ENCODE measurements around the gene CBX2.

Gene CBX2

DNA sequence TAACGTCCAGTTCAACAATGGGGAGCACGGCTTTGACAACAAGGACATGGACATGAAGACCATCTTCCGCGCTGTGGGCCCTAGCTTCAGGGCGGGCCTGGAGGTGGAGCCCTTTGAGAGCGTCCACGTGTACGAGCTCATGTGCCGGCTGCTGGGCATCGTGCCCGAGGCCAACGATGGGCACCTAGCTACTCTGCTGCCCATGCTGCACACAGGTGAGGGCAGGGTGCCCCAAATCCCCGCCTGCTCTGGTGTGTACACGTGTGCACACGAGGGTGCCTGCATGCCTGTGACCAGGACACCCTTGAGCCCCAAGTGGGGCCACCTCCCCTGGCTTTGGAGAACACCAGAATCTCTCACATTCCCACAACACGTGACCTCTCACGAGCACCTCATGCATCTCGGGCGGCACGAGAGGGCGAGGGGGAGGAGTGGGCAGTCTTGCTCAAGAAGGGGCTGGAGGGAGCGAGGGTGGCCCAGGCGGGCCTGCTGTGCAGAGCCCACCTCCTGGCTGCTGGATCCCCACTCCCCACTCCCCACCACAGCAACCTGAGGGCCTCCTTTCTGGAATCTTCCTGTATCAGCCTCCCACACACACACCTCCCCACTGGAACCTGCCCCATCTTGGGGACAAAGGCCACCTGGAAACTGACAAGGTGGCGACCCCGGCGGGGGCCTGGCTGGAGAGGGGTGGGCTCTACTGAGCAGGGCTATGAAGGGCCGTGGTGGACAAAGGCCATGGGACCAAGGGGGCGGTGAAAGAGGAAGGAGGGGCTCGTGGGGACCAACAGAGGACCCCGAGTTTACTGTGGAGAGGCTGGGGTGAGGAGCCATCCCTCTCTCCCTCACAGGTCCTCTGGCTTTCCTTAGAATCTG lies 40.7 kb upstream of the CBX2 start:
- H3K27me3 ChIP-seq (ENCODE audit: control insufficient read depth, insufficient read depth, low read length): peaks cover 16% of the 10 kb centered on the region
- no peaks in the 10 kb centered on the region for H3K9me3 ChIP-seq (ENCODE audit: control insufficient read depth, insufficient read depth, low read length)
- H3K9ac ChIP-seq (ENCODE audit: low read depth, low read length): no peak overlapping the region
- no peak overlapping the region for H3K4me3 ChIP-seq (ENCODE audit: low read depth, low read length)
- no peaks in the 10 kb centered on the region for H3K4me1 ChIP-seq (ENCODE audit: control insufficient read depth, insufficient read depth, low read length)
- no peaks in the 10 kb centered on the region for H3K36me3 ChIP-seq (ENCODE audit: control insufficient read depth, insufficient read depth, low read length)

DNA sequence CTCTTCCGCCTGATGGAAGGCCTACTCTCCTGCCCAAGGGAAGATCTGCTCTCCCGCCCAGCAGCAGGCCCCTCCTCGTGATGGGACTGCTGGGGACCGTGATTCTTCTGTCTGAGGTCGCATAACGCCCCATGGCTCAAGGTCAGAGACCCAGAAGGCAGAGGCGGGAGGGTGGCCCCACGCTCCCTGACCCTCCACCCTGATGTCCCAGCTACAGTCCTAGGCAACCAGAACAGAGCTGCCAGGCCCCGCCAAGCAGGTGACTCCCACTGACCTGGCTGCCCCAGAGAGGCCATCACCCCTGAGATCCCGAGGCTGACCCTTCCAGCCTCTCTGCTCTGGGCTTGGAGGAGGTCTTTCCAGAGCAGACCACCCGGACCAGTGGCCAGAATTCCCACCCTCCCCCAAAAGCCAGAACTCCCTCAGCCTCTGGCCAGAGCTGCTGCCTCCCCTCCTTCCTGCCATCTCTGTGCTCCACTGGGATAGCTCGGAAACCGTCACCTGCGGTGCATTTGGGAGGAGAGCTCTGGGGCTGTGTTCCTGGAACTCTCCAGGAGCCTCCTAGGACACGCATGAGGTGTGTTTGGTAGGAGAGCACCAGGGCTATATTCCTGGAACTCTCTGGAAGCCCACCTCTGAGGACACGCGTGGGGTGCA lies 39.9 kb upstream of the CBX2 start:
- no peak overlapping the region for H3K9ac ChIP-seq (ENCODE audit: low read depth, low read length)
- H3K27me3 ChIP-seq (ENCODE audit: control insufficient read depth, insufficient read depth, low read length): peaks cover 22% of the 10 kb centered on the region
- H3K4me3 ChIP-seq (ENCODE audit: low read depth, low read length): no peak overlapping the region
- no peaks in the 10 kb centered on the region for H3K36me3 ChIP-seq (ENCODE audit: control insufficient read depth, insufficient read depth, low read length)
- H3K9me3 ChIP-seq (ENCODE audit: control insufficient read depth, insufficient read depth, low read length): no peaks in the 10 kb centered on the region
- H3K4me1 ChIP-seq (ENCODE audit: control insufficient read depth, insufficient read depth, low read length): no peaks in the 10 kb centered on the region

DNA sequence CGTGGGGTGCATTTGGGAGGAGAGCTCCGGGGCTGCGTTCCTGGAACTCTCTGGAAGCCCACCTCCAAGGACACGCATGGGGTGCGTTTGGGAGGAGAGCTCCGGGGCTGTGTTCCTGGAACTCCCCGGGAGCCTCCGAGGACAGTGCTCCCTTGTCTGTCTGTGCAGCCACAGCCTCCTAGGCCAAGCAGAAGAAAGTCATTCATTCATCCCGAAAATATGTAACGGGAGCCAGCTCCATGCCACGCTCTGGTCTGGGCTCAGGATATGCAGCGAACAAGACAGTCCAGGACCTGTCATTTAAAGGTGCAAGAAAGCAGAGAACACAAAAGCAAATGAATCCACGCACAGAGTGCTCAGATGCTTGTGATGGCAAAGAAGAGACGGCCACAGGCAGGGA lies 39.3 kb upstream of the CBX2 start:
- H3K4me1 ChIP-seq (ENCODE audit: control insufficient read depth, insufficient read depth, low read length): no peaks in the 10 kb centered on the region

DNA sequence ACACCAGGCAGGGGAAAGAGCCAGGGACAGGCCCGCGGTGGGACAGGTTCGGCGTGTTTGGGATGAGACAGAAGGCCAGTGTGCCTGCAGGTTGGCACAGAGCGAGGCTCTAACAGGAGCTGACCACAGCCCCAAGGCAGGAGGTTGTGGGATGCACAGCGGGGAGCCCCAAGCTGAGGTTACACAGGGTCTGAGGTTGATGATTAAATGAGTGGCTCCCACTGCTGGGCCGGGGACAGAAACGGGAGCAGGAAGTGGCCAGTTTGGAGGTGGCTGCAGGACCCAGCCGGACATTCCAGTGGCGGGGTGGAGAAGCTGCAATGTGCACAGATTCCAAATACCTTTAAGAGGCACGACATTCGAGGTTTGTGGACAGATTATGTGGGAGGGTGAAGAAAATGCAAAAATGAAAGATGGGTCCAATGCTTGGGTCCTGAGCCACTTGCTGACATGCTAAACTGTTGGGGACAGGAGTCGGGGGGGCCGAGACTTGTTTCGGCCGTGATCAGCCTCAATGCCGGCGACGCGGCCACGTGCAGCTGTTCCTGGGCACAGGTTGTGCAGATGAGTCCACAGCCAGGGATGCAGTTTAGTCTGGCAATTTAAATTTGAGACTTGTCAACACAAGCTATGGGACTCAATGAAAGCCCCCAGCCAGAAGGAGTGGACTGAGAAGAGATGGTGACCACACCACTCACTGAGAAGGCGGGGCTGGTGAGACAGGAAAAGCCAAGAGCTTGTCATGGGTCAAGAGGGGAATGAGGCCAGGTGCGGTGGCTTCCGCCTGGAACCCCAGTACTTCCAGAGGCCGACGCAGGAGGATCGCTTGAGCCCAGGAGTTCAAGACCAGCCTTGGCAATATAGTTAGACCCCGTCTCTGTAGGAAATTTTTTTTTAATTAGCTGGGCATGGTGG lies 38.5 kb upstream of the CBX2 start:
- H3K9ac ChIP-seq (ENCODE audit: low read depth, low read length): no peak overlapping the region
- H3K4me1 ChIP-seq (ENCODE audit: control insufficient read depth, insufficient read depth, low read length): no peaks in the 10 kb centered on the region
- no peak overlapping the region for H3K4me3 ChIP-seq (ENCODE audit: low read depth, low read length)
- H3K36me3 ChIP-seq (ENCODE audit: control insufficient read depth, insufficient read depth, low read length): no peaks in the 10 kb centered on the region
- no peaks in the 10 kb centered on the region for H3K9me3 ChIP-seq (ENCODE audit: control insufficient read depth, insufficient read depth, low read length)
- H3K27me3 ChIP-seq (ENCODE audit: control insufficient read depth, insufficient read depth, low read length): peaks cover 28% of the 10 kb centered on the region

More for the DNA sequence above, 39.3 kb upstream of the CBX2 start:
- no peak overlapping the region for H3K4me3 ChIP-seq (ENCODE audit: low read depth, low read length)
- peaks cover 25% of the 10 kb centered on the region for H3K27me3 ChIP-seq (ENCODE audit: control insufficient read depth, insufficient read depth, low read length)
- no peaks in the 10 kb centered on the region for H3K36me3 ChIP-seq (ENCODE audit: control insufficient read depth, insufficient read depth, low read length)
- H3K9ac ChIP-seq (ENCODE audit: low read depth, low read length): no peak overlapping the region
- no peaks in the 10 kb centered on the region for H3K9me3 ChIP-seq (ENCODE audit: control insufficient read depth, insufficient read depth, low read length)

DNA sequence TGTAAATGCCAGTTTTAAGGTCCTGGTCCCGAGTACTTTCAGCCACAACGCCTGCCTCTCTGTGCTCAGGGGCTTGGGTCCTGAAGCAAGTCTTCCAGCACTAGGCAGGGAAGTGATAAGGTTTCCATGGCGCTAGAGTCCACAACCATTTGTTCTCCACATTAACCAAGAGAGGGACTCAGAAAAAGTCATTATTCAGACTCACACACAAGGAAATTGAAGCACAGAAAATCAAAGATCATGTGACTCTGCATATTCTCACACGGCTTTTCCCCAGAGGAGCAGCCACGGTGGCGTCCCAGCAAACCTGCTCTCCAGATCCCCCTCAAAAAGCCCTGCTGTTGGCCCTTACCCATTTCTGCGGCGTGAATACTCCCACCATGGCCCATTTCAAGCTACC lies 37.5 kb upstream of the CBX2 start:
- Histone ChIP-seq H3K9me3 (ENCODE audit: control insufficient read depth, insufficient read depth, low read length) (no peaks in the 10 kb centered on the region), H3K36me3 (ENCODE audit: control insufficient read depth, insufficient read depth, low read length) (no peaks in the 10 kb centered on the region), H3K4me1 (ENCODE audit: control insufficient read depth, insufficient read depth, low read length) (no peaks in the 10 kb centered on the region), H3K4me3 (ENCODE audit: low read depth, low read length) (no peak overlapping the region), H3K27me3 (ENCODE audit: control insufficient read depth, insufficient read depth, low read length) (peaks cover 28% of the 10 kb centered on the region), H3K9ac (ENCODE audit: low read depth, low read length) (no peak overlapping the region)

DNA sequence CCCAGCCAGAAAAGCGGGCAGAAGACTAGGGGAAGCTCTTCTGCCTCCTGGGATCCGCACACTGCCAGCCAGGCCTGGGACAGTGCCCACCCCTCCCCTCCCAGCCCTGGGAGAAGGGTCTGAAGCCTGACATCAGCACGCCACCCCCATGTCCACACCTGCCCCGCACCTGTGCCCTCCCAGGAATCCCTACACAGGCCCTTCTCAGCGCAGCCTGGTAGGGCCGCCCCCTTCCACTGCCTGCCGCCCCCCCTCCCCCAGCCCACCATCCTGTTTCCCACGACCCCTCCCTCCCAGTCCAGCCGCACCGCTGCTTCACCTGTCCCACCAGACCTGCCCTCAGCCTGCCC lies 36.6 kb upstream of the CBX2 start:
- peak overlapping the region; percentile 61 for H3K4me3 ChIP-seq (ENCODE audit: low read depth, low read length)
- H3K27me3 ChIP-seq (ENCODE audit: control insufficient read depth, insufficient read depth, low read length): peaks cover 30% of the 10 kb centered on the region
- H3K4me1 ChIP-seq (ENCODE audit: control insufficient read depth, insufficient read depth, low read length): peaks cover 2% of the 10 kb centered on the region
- H3K9ac ChIP-seq (ENCODE audit: low read depth, low read length): no peak overlapping the region
- H3K36me3 ChIP-seq (ENCODE audit: control insufficient read depth, insufficient read depth, low read length): no peaks in the 10 kb centered on the region
- no peaks in the 10 kb centered on the region for H3K9me3 ChIP-seq (ENCODE audit: control insufficient read depth, insufficient read depth, low read length)

DNA sequence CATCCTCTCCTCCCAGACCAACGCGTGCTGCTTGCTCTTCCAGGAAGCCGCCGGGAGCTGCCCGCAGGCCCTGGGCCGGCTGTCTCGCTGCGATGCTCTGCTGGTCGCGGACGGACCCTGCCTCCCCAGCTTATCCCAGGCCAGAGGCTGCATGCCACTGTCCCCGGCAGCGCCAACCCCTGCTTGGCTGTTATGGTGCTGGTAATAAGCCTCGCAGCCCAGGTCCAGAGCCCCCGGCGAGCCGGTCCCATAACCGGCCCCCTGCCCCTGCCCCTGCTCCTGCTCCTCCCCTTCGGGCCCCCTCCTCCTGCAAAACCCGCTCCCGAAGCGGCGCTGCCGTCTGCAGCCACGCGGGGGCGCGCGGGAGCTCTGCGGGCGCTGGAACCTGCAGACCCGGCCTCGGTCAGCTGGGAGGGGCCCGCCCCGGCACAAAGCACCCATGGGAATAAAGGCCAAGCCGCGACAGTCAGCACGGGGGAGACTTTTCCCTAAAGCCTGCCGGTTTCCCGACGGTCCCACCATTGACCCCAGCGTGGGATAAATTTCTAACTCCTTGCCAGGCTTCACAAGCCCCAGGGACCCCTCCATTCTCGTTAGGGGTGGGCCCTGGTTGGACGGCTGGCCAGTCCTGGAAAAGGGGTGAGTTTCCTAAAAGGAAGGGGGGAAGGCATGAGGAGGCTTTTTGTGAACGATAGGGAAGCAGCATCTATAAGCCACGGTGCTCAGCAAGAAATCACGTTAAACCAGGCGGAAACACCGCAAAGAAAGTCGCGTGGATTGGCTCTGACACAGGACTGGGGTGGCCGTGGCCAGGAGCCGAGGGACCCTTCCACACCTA lies 36.0 kb upstream of the CBX2 start:
- Histone ChIP-seq H3K4me3 (ENCODE audit: low read depth, low read length) (peak overlapping the region; percentile 61), H3K9ac (ENCODE audit: low read depth, low read length) (no peak overlapping the region), H3K9me3 (ENCODE audit: control insufficient read depth, insufficient read depth, low read length) (no peaks in the 10 kb centered on the region), H3K36me3 (ENCODE audit: control insufficient read depth, insufficient read depth, low read length) (no peaks in the 10 kb centered on the region), H3K4me1 (ENCODE audit: control insufficient read depth, insufficient read depth, low read length) (peaks cover 5% of the 10 kb centered on the region), H3K27me3 (ENCODE audit: control insufficient read depth, insufficient read depth, low read length) (peaks cover 36% of the 10 kb centered on the region)

DNA sequence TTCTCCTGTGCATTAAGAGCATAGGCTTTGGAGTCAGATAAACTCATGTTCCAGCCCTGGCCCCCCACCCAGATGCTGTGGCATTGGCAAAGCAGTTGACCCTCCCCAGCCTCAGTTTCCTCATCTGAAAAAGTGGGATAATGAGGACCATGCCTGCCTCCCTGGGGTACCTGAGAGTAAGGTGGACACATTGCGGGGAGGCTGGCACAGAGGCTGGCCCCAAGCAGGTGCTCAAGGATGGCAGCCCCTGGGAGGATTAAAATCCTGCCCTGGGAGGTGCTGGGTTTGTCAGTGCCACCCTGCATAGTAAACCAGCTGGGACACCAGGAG lies 35.4 kb upstream of the CBX2 start:
- Histone ChIP-seq H3K4me1 (ENCODE audit: control insufficient read depth, insufficient read depth, low read length) (peaks cover 5% of the 10 kb centered on the region), H3K27me3 (ENCODE audit: control insufficient read depth, insufficient read depth, low read length) (peaks cover 40% of the 10 kb centered on the region), H3K9me3 (ENCODE audit: control insufficient read depth, insufficient read depth, low read length) (no peaks in the 10 kb centered on the region), H3K4me3 (ENCODE audit: low read depth, low read length) (no peak overlapping the region), H3K36me3 (ENCODE audit: control insufficient read depth, insufficient read depth, low read length) (no peaks in the 10 kb centered on the region), H3K9ac (ENCODE audit: low read depth, low read length) (no peak overlapping the region)

DNA sequence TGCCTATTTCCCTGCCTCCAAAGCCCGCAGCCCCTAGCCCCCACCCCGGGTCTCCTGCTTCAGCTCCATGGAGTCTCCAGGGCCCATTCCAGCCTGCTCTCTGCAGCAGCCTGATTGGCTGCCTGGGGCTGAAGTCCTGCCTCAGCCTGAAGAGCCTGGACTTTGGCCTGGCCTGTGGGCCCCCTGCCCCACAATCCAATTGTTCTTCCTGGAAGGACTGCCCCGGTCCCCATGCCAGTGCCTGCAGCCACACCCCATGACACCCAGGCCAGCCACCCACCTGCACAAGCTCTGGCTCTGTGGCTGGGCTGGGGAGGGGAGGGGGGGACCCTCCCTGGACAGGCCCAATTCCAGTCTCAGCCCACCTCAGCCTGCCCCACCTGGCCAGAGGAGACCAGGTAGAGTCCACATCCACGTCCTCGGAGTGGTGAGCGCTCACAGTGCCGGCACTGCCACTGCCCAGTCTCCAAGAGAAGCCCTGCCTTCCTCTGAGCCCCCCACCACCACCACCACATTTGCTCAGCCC lies 34.9 kb upstream of the CBX2 start:
- no peaks in the 10 kb centered on the region for H3K36me3 ChIP-seq (ENCODE audit: control insufficient read depth, insufficient read depth, low read length)
- H3K4me1 ChIP-seq (ENCODE audit: control insufficient read depth, insufficient read depth, low read length): peaks cover 5% of the 10 kb centered on the region
- H3K4me3 ChIP-seq (ENCODE audit: low read depth, low read length): no peak overlapping the region
- H3K27me3 ChIP-seq (ENCODE audit: control insufficient read depth, insufficient read depth, low read length): peaks cover 44% of the 10 kb centered on the region
- no peak overlapping the region for H3K9ac ChIP-seq (ENCODE audit: low read depth, low read length)
- H3K9me3 ChIP-seq (ENCODE audit: control insufficient read depth, insufficient read depth, low read length): no peaks in the 10 kb centered on the region

DNA sequence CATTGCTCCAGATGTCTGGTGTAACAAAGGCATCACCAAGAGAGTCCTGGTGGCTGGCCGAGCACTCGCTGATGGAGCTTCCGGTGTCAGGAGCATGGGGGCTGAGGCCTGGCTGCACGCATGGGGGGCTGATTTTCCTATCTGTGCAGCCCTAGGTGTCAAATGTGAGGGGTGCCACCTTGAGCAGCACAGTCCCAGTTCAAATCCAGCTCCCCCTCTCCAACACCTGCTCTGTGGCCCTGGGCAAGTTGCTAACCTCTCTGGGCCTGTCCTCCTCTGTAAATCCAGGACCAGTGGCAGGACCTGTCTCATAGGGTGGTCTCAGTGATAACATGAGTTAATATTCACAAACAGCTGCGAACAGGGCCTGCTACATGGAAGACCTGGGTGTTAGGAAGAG lies 34.3 kb upstream of the CBX2 start:
- no peaks in the 10 kb centered on the region for H3K36me3 ChIP-seq (ENCODE audit: control insufficient read depth, insufficient read depth, low read length)
- peaks cover 49% of the 10 kb centered on the region for H3K27me3 ChIP-seq (ENCODE audit: control insufficient read depth, insufficient read depth, low read length)
- H3K4me3 ChIP-seq (ENCODE audit: low read depth, low read length): no peak overlapping the region
- no peak overlapping the region for H3K9ac ChIP-seq (ENCODE audit: low read depth, low read length)
- peaks cover 5% of the 10 kb centered on the region for H3K4me1 ChIP-seq (ENCODE audit: control insufficient read depth, insufficient read depth, low read length)
- H3K9me3 ChIP-seq (ENCODE audit: control insufficient read depth, insufficient read depth, low read length): no peaks in the 10 kb centered on the region

DNA sequence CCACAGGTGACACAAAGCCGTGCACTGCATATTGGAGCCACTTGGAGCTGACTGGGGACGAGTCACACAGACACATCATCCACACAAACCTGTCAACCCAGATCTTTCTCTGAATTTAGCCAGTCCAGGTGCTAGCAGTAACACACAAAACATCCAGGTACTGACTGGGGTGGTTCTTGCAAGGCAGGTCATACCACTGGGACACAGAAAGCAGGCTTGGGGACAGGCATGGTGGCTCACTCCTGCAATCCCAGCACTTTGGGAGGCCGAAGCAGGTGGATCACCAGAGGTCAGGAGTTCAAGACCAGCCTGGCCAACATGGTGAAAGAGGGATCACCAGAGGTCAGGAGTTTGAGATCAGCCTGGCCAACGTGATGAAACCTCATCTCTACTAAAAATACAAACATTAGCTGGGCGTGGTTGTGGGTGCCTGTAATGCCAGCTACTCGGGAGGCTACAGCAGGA lies 32.3 kb upstream of the CBX2 start:
- no peaks in the 10 kb centered on the region for H3K9me3 ChIP-seq (ENCODE audit: control insufficient read depth, insufficient read depth, low read length)
- peaks cover 55% of the 10 kb centered on the region for H3K27me3 ChIP-seq (ENCODE audit: control insufficient read depth, insufficient read depth, low read length)
- H3K4me3 ChIP-seq (ENCODE audit: low read depth, low read length): no peak overlapping the region
- peaks cover 7% of the 10 kb centered on the region for H3K4me1 ChIP-seq (ENCODE audit: control insufficient read depth, insufficient read depth, low read length)
- H3K9ac ChIP-seq (ENCODE audit: low read depth, low read length): no peak overlapping the region
- H3K36me3 ChIP-seq (ENCODE audit: control insufficient read depth, insufficient read depth, low read length): no peaks in the 10 kb centered on the region
